Superior temporal gyrus (tissue), 1 donor: ENCODE data around the gene DPCD.
"Not testable (repeated sequence)": the region's sequence is repeated elsewhere in the genome, so short reads cannot be mapped to it uniquely, and the experiment has no call there.

ENCODE experiments used
- DNase-seq: peaks from one replicate; pipeline ENCODE4 v3.0.0-alpha.2; 2016; ENCODE audit errors: extremely low spot score

DPCD gene

GRCh38 chr10:101618871-101619270 lies 30.8 kb downstream of the DPCD start:
- no peak for DNase-seq

GRCh38 chr10:101619983-101620382 lies 31.9 kb downstream of the DPCD start:
- DNase-seq, result no peak

- DNase-seq, result no peak
These were observed 35.4 kb downstream of the DPCD start for GRCh38 chr10:101623528-101623927.

- DNase-seq, result no peak
These were observed 36.5 kb downstream of the DPCD start for GRCh38 chr10:101624526-101625102.

- DNase-seq, result no peak
These were observed 37.8 kb downstream of the DPCD start for GRCh38 chr10:101625821-101626412.

- peak; percentile 75 for DNase-seq
These were observed 41.9 kb downstream of the DPCD start for GRCh38 chr10:101629837-101630632.

GRCh38 chr10:101630633-101630920 lies 42.5 kb downstream of the DPCD start:
- no peak for DNase-seq

- DNase-seq, result no peak
These were observed 43.8 kb downstream of the DPCD start for GRCh38 chr10:101631821-101632475.

- not testable (repeated sequence) for DNase-seq
These were observed 45.4 kb downstream of the DPCD start for GRCh38 chr10:101633510-101633909.

GRCh38 chr10:101639141-101639900 lies 51.2 kb downstream of the DPCD start:
- DNase-seq, result no peak

- no peak for DNase-seq
These were observed 55.4 kb downstream of the DPCD start for GRCh38 chr10:101643546-101643945.

- DNase-seq, result no peak
These were observed 55.9 kb downstream of the DPCD start for GRCh38 chr10:101644002-101644401.

- DNase-seq, result no peak
These were observed 57.5 kb downstream of the DPCD start for GRCh38 chr10:101645659-101646058.

GRCh38 chr10:101646364-101646763 lies 58.2 kb downstream of the DPCD start:
- peak; percentile 34 for DNase-seq

- DNase-seq, result no peak
These were observed 59.1 kb downstream of the DPCD start for GRCh38 chr10:101647255-101647654.

- no peak for DNase-seq
These were observed 61.5 kb downstream of the DPCD start for GRCh38 chr10:101649525-101650085.

- DNase-seq, result no peak
These were observed 62.7 kb downstream of the DPCD start for GRCh38 chr10:101650863-101651262.

- no peak for DNase-seq
These were observed 63.2 kb downstream of the DPCD start for GRCh38 chr10:101651336-101651735.

GRCh38 chr10:101653536-101653935 lies 65.4 kb downstream of the DPCD start:
- no peak for DNase-seq

- DNase-seq, result no peak
These were observed 67.4 kb downstream of the DPCD start for GRCh38 chr10:101655570-101655969.

GRCh38 chr10:101656890-101657289 lies 68.8 kb downstream of the DPCD start:
- DNase-seq, result no peak

- no peak for DNase-seq
These were observed 70.9 kb downstream of the DPCD start for GRCh38 chr10:101658975-101659374.
